OCI-LY3 (cell line): ENCODE data around the gene NXF1.
"Not testable (repeated sequence)": the region's sequence is repeated elsewhere in the genome, so short reads cannot be mapped to it uniquely, and the experiment has no call there.

Source experiments
- EZH2phosphoT487 ChIP-seq: fragments of 200-600 bp; shearing (Covaris generic); IDR thresholded peaks from 2 replicates; pipeline ENCODE4 v1.6.1; 2018; ENCODE audit warnings: antibody characterized with exemption, mixed run types, low read depth
- TF ChIP-seq, protein P1 (sequence below): fragments of 200-600, 300-600 bp; sonication (generic); IDR thresholded peaks from 2 replicates; pipeline ENCODE4 v1.5.1; 2014; ENCODE audit warnings: antibody characterized with exemption, low read length, low read depth

GRCh38 chr11:62828130-62828529 lies 22.9 kb upstream of the NXF1 start:
- TF ChIP-seq, protein P1, sequence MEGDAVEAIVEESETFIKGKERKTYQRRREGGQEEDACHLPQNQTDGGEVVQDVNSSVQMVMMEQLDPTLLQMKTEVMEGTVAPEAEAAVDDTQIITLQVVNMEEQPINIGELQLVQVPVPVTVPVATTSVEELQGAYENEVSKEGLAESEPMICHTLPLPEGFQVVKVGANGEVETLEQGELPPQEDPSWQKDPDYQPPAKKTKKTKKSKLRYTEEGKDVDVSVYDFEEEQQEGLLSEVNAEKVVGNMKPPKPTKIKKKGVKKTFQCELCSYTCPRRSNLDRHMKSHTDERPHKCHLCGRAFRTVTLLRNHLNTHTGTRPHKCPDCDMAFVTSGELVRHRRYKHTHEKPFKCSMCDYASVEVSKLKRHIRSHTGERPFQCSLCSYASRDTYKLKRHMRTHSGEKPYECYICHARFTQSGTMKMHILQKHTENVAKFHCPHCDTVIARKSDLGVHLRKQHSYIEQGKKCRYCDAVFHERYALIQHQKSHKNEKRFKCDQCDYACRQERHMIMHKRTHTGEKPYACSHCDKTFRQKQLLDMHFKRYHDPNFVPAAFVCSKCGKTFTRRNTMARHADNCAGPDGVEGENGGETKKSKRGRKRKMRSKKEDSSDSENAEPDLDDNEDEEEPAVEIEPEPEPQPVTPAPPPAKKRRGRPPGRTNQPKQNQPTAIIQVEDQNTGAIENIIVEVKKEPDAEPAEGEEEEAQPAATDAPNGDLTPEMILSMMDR, result not testable (repeated sequence)
- TF ChIP-seq EZH2phosphoT487, result not testable (repeated sequence)
